Muscle layer of colon (tissue), 2 donors: Measurements from ENCODE around the gene CPE.

Experiments used
- H3K27ac ChIP-seq: one replicate; pipeline ENCODE4 v1.7.0; 2013; ENCODE audit warnings: low read depth, mild to moderate bottlenecking, low read length, moderate library complexity
- H3K27me3 ChIP-seq, 2 donors: one replicate each; pipeline ENCODE4 v1.7.0; 2013; ENCODE audit warnings: low read length in 2 of 2, mild to moderate bottlenecking in 2 of 2; ENCODE audit not compliant: insufficient read depth in 2 of 2, control insufficient read depth in 1 of 2
- H3K36me3 ChIP-seq: one replicate; pipeline ENCODE4 v1.7.0; 2013; ENCODE audit warnings: mild to moderate bottlenecking, low read length; ENCODE audit not compliant: insufficient read depth
- H3K4me1 ChIP-seq: one replicate; pipeline ENCODE4 v1.7.0; 2013; ENCODE audit warnings: mild to moderate bottlenecking, low read length; ENCODE audit not compliant: insufficient read depth
- H3K4me3 ChIP-seq, 2 donors: one replicate each; pipeline ENCODE4 v1.7.0; 2013; ENCODE audit warnings: low read length in 2 of 2, low read depth in 1 of 2, mild to moderate bottlenecking in 1 of 2, moderate library complexity in 1 of 2
- H3K9ac ChIP-seq: one replicate; pipeline ENCODE4 v1.7.0; 2013; ENCODE audit warnings: low read length
- H3K9me3 ChIP-seq: one replicate; pipeline ENCODE4 v1.7.0; 2013; ENCODE audit warnings: mild to moderate bottlenecking, low read length
- donor health status: abdominal sarcoma.
- donor health status: Adenocarcinoma of cecum.

Gene CPE

GRCh38 chr4:165540206-165540830 is 161.5 kb downstream of the CPE start:
- Histone ChIP-seq H3K4me1 (peaks cover 4% of the 10 kb centered on the region), H3K9me3 (no peaks in the 10 kb centered on the region), H3K4me3 (no peak overlapping the region), H3K27ac (no peak overlapping the region), H3K9ac (no peak overlapping the region), H3K27me3 (no peaks in the 10 kb centered on the region), H3K36me3 (no peaks in the 10 kb centered on the region)

- Histone ChIP-seq H3K4me3 (no peak overlapping the region), H3K36me3 (no peaks in the 10 kb centered on the region), H3K4me1 (peaks cover 2% of the 10 kb centered on the region), H3K27me3 (no peaks in the 10 kb centered on the region), H3K27ac (no peak overlapping the region), H3K9ac (no peak overlapping the region), H3K9me3 (no peaks in the 10 kb centered on the region)
Observed at GRCh38 chr4:165541851-165542459, 163.1 kb downstream of the CPE start.

GRCh38 chr4:165542476-165542875 is 163.7 kb downstream of the CPE start:
- no peaks in the 10 kb centered on the region for H3K36me3 ChIP-seq
- H3K27ac ChIP-seq = no peak overlapping the region
- H3K9ac ChIP-seq = no peak overlapping the region
- no peaks in the 10 kb centered on the region for H3K9me3 ChIP-seq
- no peaks in the 10 kb centered on the region for H3K27me3 ChIP-seq
- H3K4me3 ChIP-seq = no peak overlapping the region
- H3K4me1 ChIP-seq = no peaks in the 10 kb centered on the region
